ENCODE measurements around the gene ENPP6.

The ENPP6 gene

DNA sequence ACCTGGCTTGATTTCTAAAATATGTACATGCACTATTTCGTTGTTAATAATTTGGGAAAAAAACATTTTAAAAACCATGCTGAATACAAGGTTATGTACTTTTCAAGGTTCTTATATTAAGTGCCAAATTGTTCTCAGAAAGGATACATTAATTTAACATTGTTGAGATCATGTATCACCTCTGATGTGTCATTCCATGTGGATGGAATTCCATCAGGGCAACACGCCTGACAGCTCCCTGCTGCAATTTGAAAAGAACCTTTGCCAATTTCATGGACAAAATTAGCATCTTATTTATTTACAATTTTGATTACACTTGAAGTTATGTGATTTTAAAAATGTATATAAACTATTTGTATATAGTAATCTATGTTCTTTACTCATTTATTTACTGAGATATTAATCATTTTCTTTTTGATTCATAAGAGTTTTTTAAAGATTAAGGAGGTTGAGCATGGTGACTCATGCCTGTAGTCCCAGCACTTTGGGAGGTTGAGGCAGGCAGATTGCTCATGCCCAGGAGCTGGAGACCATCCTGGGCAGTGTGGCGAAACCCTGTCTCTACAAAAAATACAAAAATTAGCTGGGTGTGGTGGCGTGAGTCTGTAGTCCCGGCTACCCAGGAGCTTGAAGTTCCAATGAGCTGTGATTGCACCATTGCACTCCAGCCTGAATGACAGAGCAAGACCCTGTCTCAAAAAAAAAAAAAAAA, 142.8 kb downstream of the ENPP6 start:
- Histone ChIP-seq H3K9ac (ENCODE audit: low read depth in 1 of 2, low read length in 2 of 2) (no peak overlapping the region), H3K9me3 (ENCODE audit: control insufficient read depth in 2 of 2, low read length in 2 of 2) (peaks cover 0 to 4% of the 10 kb centered on the region in 2 donors), H3K4me1 (ENCODE audit: control insufficient read depth in 2 of 2, insufficient read depth in 2 of 2, low read length in 2 of 2) (no peaks in the 10 kb centered on the region), H3K27me3 (ENCODE audit: control insufficient read depth in 2 of 2, insufficient read depth in 2 of 2, low read length in 2 of 2) (no peaks in the 10 kb centered on the region), H3K36me3 (ENCODE audit: control insufficient read depth in 2 of 2, insufficient read depth in 2 of 2, low read length in 2 of 2) (no peaks in the 10 kb centered on the region), H3K27ac (ENCODE audit: low read depth in 2 of 2, low read length in 2 of 2) (no peak overlapping the region), H3K4me3 (ENCODE audit: low read length in 2 of 2) (no peak overlapping the region)

DNA sequence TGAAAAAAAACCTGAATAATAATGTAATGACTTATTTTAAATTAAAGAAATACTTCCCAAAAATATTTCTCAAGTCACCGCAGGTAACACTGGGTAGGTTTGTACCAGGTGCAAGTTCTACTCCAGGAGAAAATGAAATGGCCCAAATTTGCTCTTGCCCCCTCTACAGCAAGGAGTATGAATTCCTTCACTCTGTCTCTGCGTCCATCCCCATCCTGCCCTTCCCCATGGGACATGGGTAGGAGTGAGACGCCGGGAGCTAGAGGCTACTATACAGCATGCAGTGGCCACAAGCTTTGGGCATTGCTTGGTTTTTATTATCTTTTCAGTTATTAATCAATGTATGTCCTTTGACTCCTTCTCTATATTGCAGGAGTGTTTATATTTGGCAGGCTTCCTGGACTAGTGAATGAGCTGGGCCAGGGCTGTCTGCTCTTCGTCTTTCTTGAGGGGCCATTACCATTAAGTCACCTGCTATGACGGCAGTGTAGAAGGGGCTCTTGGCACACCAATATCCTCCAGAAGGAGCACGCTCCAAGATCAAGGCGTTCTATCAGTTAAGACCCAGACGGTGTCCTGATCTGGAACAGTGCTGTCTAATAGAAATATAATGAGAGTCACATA, 149.6 kb downstream of the ENPP6 start:
- Histone ChIP-seq H3K27me3 (ENCODE audit: control insufficient read depth in 2 of 2, insufficient read depth in 2 of 2, low read length in 2 of 2) (no peaks in the 10 kb centered on the region), H3K36me3 (ENCODE audit: control insufficient read depth in 2 of 2, insufficient read depth in 2 of 2, low read length in 2 of 2) (no peaks in the 10 kb centered on the region)

DNA sequence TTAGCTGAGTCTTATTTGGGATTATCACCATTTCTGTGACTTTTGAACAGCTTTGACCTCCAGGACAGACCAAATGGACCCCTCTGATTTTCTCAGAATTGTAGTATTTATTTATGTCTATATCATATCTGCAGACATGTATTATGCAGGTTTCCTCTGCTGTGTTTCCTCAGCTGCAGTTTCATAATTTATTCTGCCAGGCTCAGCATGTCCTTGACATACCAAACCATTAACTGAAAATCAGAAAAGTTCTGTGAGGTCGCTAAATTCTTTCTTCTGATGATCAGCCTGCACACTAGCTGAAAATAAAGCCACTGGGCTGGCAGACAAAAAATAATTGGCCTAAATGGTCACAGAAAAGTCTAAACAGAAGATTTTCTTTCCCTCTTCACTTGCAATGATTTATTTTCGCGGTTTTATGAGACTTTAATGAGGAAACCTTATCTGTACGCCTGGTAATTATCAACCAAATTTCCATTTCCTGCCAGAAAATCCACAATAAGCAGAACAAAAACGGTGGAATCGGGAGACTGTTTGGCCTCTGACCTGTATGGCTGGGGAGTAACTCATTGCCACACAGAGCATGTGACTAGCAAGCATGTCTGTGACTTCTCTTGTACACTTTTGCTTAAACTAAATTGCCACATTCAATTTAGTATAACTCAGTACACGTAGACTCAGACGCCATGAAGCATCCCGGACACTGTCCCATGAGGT, 150.9 kb downstream of the ENPP6 start:
- H3K27ac ChIP-seq (ENCODE audit: low read depth in 2 of 2, low read length in 2 of 2) = peak overlapping the region; percentile 21 to 25
- H3K27me3 ChIP-seq (ENCODE audit: control insufficient read depth in 2 of 2, insufficient read depth in 2 of 2, low read length in 2 of 2) = no peaks in the 10 kb centered on the region
- peaks cover 18 to 24% of the 10 kb centered on the region in 2 donors for H3K4me1 ChIP-seq (ENCODE audit: control insufficient read depth in 2 of 2, insufficient read depth in 2 of 2, low read length in 2 of 2)
- H3K4me3 ChIP-seq (ENCODE audit: low read length in 2 of 2) = no peak overlapping the region
- H3K9ac ChIP-seq (ENCODE audit: low read depth in 1 of 2, low read length in 2 of 2) = peak overlapping the region in 1 of 2 donors; percentile 5
- no peaks in the 10 kb centered on the region for H3K36me3 ChIP-seq (ENCODE audit: control insufficient read depth in 2 of 2, insufficient read depth in 2 of 2, low read length in 2 of 2)
- H3K9me3 ChIP-seq (ENCODE audit: control insufficient read depth in 2 of 2, low read length in 2 of 2) = no peaks in the 10 kb centered on the region

More for the DNA sequence above, 149.6 kb downstream of the ENPP6 start:
- Histone ChIP-seq H3K4me3 (ENCODE audit: low read length in 2 of 2) (no peak overlapping the region), H3K9me3 (ENCODE audit: control insufficient read depth in 2 of 2, low read length in 2 of 2) (peaks cover 0 to 4% of the 10 kb centered on the region in 2 donors), H3K9ac (ENCODE audit: low read depth in 1 of 2, low read length in 2 of 2) (no peak overlapping the region), H3K27ac (ENCODE audit: low read depth in 2 of 2, low read length in 2 of 2) (no peak overlapping the region), H3K4me1 (ENCODE audit: control insufficient read depth in 2 of 2, insufficient read depth in 2 of 2, low read length in 2 of 2) (peaks cover 18 to 24% of the 10 kb centered on the region in 2 donors)

DNA sequence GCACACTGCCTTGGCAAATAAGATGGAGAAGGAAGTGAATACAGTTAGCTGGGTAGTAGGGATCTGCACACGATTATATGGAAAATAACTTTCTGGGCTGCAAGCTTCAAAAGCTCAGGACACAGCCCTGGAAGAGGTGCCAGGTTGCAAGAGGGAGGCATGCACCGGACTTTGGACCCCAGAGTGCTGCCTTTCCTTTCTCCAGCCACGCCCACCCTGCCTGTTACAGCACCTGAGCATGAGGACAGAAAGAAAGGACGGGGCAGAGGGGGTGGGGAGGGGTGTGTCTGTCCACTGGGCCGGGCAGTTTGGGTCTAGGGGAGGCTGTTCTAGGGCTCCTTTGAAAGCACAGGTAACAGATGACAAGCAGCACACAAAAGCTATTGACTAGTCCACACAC, 152.8 kb downstream of the ENPP6 start:
- H3K4me3 ChIP-seq (ENCODE audit: low read length in 2 of 2) = peak overlapping the region; percentile 20 to 31
- no peaks in the 10 kb centered on the region for H3K9me3 ChIP-seq (ENCODE audit: control insufficient read depth in 2 of 2, low read length in 2 of 2)
- H3K9ac ChIP-seq (ENCODE audit: low read depth in 1 of 2, low read length in 2 of 2) = no peak overlapping the region

DNA sequence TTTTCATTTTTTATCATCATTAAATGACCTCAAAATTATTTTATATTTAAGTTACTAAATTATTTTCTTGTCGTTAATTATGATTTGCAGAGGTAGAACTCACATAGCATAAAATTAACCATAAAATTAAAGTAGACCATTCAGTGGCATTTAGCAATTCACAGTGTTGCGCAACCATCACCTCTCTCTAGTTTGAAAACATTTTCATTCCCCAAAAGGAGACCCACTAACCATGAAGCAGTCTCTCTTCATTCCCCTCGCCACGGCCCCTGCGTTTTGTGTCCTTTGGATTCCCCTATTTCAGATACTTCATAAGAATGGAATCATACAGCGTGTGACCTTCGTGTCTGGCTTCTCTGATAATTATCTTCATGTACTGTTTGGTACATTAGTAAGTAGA, 154.9 kb downstream of the ENPP6 start:
- H3K9me3 ChIP-seq (ENCODE audit: control insufficient read depth in 2 of 2, low read length in 2 of 2) = no peaks in the 10 kb centered on the region
- H3K36me3 ChIP-seq (ENCODE audit: control insufficient read depth in 2 of 2, insufficient read depth in 2 of 2, low read length in 2 of 2) = no peaks in the 10 kb centered on the region
- H3K27ac ChIP-seq (ENCODE audit: low read depth in 2 of 2, low read length in 2 of 2) = no peak overlapping the region
- no peak overlapping the region for H3K4me3 ChIP-seq (ENCODE audit: low read length in 2 of 2)
- H3K9ac ChIP-seq (ENCODE audit: low read depth in 1 of 2, low read length in 2 of 2) = no peak overlapping the region
- H3K4me1 ChIP-seq (ENCODE audit: control insufficient read depth in 2 of 2, insufficient read depth in 2 of 2, low read length in 2 of 2) = peaks cover 18 to 24% of the 10 kb centered on the region in 2 donors
- no peaks in the 10 kb centered on the region for H3K27me3 ChIP-seq (ENCODE audit: control insufficient read depth in 2 of 2, insufficient read depth in 2 of 2, low read length in 2 of 2)

More for the DNA sequence above, 152.8 kb downstream of the ENPP6 start:
- Histone ChIP-seq H3K27ac (ENCODE audit: low read depth in 2 of 2, low read length in 2 of 2) (no peak overlapping the region), H3K4me1 (ENCODE audit: control insufficient read depth in 2 of 2, insufficient read depth in 2 of 2, low read length in 2 of 2) (peaks cover 18 to 24% of the 10 kb centered on the region in 2 donors), H3K27me3 (ENCODE audit: control insufficient read depth in 2 of 2, insufficient read depth in 2 of 2, low read length in 2 of 2) (no peaks in the 10 kb centered on the region), H3K36me3 (ENCODE audit: control insufficient read depth in 2 of 2, insufficient read depth in 2 of 2, low read length in 2 of 2) (no peaks in the 10 kb centered on the region)

DNA sequence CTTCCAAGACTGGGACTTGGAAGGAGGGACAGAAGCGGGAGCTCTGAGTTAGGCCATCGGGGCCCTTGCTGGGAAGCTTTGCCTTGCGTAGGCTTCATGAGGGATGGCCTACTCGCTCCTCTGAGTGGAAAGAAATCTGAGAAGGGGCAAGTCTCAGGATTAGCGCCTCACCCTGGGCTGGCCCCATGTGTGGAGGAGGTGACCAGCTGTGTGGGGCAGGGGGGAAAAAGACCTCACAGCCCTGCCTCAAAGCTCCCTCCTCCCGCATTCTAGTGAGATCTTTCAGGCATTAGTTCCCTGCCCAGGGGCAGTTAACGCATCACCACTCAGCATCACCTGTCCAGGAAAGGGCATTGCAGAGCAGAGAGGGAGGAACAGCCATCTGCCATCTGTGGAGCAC, 156.1 kb downstream of the ENPP6 start:
- Histone ChIP-seq H3K4me3 (ENCODE audit: low read length in 2 of 2) (no peak overlapping the region), H3K9ac (ENCODE audit: low read depth in 1 of 2, low read length in 2 of 2) (no peak overlapping the region)

DNA sequence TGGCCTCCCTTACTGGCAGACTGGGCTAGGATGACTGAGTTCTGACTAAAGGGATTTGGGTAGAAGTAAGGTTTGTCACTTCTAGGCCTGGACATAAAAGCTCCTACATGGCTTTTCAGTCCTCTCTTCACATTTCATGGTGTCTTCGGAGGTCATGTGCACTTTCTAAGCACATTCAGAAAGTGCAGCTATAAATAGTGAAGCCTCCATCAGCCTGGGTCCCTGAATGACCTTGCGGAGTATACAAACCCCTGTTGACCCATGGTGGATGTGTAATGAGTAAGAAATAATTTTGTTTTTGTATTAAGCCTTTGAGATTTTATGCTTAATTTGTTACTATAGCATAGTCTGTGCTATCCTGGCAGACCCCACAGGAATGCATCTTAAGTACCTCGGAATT, 158.6 kb downstream of the ENPP6 start:
- H3K4me3 ChIP-seq (ENCODE audit: low read length in 2 of 2) = no peak overlapping the region
- no peak overlapping the region for H3K27ac ChIP-seq (ENCODE audit: low read depth in 2 of 2, low read length in 2 of 2)
- no peak overlapping the region for H3K9ac ChIP-seq (ENCODE audit: low read depth in 1 of 2, low read length in 2 of 2)
- peaks cover 0 to under 1% of the 10 kb centered on the region in 2 donors for H3K4me1 ChIP-seq (ENCODE audit: control insufficient read depth in 2 of 2, insufficient read depth in 2 of 2, low read length in 2 of 2)
- no peaks in the 10 kb centered on the region for H3K27me3 ChIP-seq (ENCODE audit: control insufficient read depth in 2 of 2, insufficient read depth in 2 of 2, low read length in 2 of 2)
- no peaks in the 10 kb centered on the region for H3K36me3 ChIP-seq (ENCODE audit: control insufficient read depth in 2 of 2, insufficient read depth in 2 of 2, low read length in 2 of 2)
- H3K9me3 ChIP-seq (ENCODE audit: control insufficient read depth in 2 of 2, low read length in 2 of 2) = no peaks in the 10 kb centered on the region

More for the DNA sequence above, 156.1 kb downstream of the ENPP6 start:
- Histone ChIP-seq H3K27me3 (ENCODE audit: control insufficient read depth in 2 of 2, insufficient read depth in 2 of 2, low read length in 2 of 2) (no peaks in the 10 kb centered on the region), H3K9me3 (ENCODE audit: control insufficient read depth in 2 of 2, low read length in 2 of 2) (no peaks in the 10 kb centered on the region), H3K4me1 (ENCODE audit: control insufficient read depth in 2 of 2, insufficient read depth in 2 of 2, low read length in 2 of 2) (peaks cover 13 to 14% of the 10 kb centered on the region in 2 donors), H3K27ac (ENCODE audit: low read depth in 2 of 2, low read length in 2 of 2) (no peak overlapping the region), H3K36me3 (ENCODE audit: control insufficient read depth in 2 of 2, insufficient read depth in 2 of 2, low read length in 2 of 2) (no peaks in the 10 kb centered on the region)

DNA sequence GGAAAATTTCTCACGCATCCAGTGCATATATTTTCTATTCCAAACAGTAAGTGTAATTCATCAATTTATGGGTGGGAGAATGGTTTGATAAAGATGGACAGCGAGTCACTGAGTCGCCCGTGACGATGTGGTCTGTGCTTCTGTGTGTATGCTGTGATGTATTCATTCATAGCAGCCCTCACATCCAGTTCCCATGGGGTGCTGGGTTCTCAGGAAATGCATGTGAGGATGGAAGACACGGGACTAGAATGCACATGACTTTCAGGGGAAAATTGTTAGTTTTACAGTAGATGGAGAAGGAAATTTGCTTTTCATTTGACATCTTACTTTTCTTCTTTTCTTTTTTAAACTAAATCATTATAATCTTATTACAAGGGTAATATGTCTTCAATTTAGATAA, 159.6 kb downstream of the ENPP6 start:
- no peak overlapping the region for H3K9ac ChIP-seq (ENCODE audit: low read depth in 1 of 2, low read length in 2 of 2)
- H3K4me3 ChIP-seq (ENCODE audit: low read length in 2 of 2) = no peak overlapping the region
- H3K36me3 ChIP-seq (ENCODE audit: control insufficient read depth in 2 of 2, insufficient read depth in 2 of 2, low read length in 2 of 2) = no peaks in the 10 kb centered on the region
- H3K27me3 ChIP-seq (ENCODE audit: control insufficient read depth in 2 of 2, insufficient read depth in 2 of 2, low read length in 2 of 2) = no peaks in the 10 kb centered on the region
- H3K4me1 ChIP-seq (ENCODE audit: control insufficient read depth in 2 of 2, insufficient read depth in 2 of 2, low read length in 2 of 2) = peaks cover 0 to 5% of the 10 kb centered on the region in 2 donors
- H3K27ac ChIP-seq (ENCODE audit: low read depth in 2 of 2, low read length in 2 of 2) = no peak overlapping the region
- H3K9me3 ChIP-seq (ENCODE audit: control insufficient read depth in 2 of 2, low read length in 2 of 2) = no peaks in the 10 kb centered on the region

DNA sequence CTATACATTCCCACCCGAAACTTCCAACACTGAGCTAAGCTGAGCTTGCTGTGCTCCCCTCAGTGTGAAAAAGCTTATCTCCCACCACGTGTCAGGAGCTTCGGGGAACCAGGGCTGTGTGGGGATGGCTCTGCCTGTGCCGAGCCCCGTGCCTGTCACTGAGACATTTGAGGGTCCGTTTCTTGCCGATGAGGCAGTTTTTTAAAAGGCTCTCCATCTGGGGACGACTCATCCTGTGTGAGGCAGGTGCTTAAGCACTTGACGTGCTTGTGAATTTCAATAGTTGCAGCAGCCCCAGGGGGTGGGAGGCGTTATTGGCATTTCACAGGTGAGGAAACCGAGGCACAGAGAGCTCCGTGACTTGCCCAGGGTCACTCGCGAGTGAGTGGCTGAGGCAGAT, 160.8 kb downstream of the ENPP6 start:
- H3K9ac ChIP-seq (ENCODE audit: low read depth in 1 of 2, low read length in 2 of 2) = no peak overlapping the region
- H3K27ac ChIP-seq (ENCODE audit: low read depth in 2 of 2, low read length in 2 of 2) = no peak overlapping the region
- no peaks in the 10 kb centered on the region for H3K36me3 ChIP-seq (ENCODE audit: control insufficient read depth in 2 of 2, insufficient read depth in 2 of 2, low read length in 2 of 2)
- peaks cover 0 to 5% of the 10 kb centered on the region in 2 donors for H3K4me1 ChIP-seq (ENCODE audit: control insufficient read depth in 2 of 2, insufficient read depth in 2 of 2, low read length in 2 of 2)
- H3K4me3 ChIP-seq (ENCODE audit: low read length in 2 of 2) = no peak overlapping the region
- H3K27me3 ChIP-seq (ENCODE audit: control insufficient read depth in 2 of 2, insufficient read depth in 2 of 2, low read length in 2 of 2) = no peaks in the 10 kb centered on the region
- H3K9me3 ChIP-seq (ENCODE audit: control insufficient read depth in 2 of 2, low read length in 2 of 2) = no peaks in the 10 kb centered on the region

DNA sequence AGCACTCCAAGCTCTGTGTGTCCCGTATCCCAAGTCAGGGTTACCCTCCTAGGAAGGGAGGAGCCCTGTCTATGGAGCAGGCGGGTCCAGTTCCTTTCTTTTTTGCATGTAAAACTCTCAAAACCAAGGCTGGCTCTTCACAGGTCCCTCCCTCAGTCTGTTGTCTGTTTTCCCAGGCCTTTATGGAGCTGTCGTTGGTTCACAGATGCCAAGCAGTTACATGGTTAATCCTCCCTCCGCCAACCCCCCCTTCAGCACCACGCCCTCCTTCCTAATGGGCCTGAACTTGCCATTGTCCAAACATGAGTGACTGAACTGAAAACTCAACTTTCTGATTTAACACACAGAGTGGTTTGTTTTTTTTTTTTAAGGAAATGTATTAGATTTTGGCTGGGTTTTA, 164.2 kb downstream of the ENPP6 start:
- peaks cover 0 to 5% of the 10 kb centered on the region in 2 donors for H3K4me1 ChIP-seq (ENCODE audit: control insufficient read depth in 2 of 2, insufficient read depth in 2 of 2, low read length in 2 of 2)
- no peaks in the 10 kb centered on the region for H3K36me3 ChIP-seq (ENCODE audit: control insufficient read depth in 2 of 2, insufficient read depth in 2 of 2, low read length in 2 of 2)
- H3K9me3 ChIP-seq (ENCODE audit: control insufficient read depth in 2 of 2, low read length in 2 of 2) = no peaks in the 10 kb centered on the region
- no peaks in the 10 kb centered on the region for H3K27me3 ChIP-seq (ENCODE audit: control insufficient read depth in 2 of 2, insufficient read depth in 2 of 2, low read length in 2 of 2)
- H3K27ac ChIP-seq (ENCODE audit: low read depth in 2 of 2, low read length in 2 of 2) = no peak overlapping the region
- H3K4me3 ChIP-seq (ENCODE audit: low read length in 2 of 2) = no peak overlapping the region
- no peak overlapping the region for H3K9ac ChIP-seq (ENCODE audit: low read depth in 1 of 2, low read length in 2 of 2)

Measured in mucosa of rectum (tissue), 2 donors.